Transverse colon (tissue), 4 donors: ENCODE results near the gene EFNA5. TPM values are rescaled to one million over a fixed set of nuclear protein-coding genes. Genes with fewer than 3 reads are reported as not detected.

Experiments
- DNase-seq: peaks from one replicate; pipeline ENCODE4 v3.0.0-alpha.2; 2019
- H3K27ac ChIP-seq, 4 donors: fragments of 200-600 bp; sonication (generic); 2 replicates each; pipeline ENCODE4 v1.5.1; 2016 to 2018; ENCODE audit warnings: inconsistent platforms in 4 of 4
- H3K27me3 ChIP-seq: fragments of 200-600 bp; sonication (generic); 2 replicates; pipeline ENCODE4 v1.5.1; 2017; ENCODE audit warnings: inconsistent platforms
- H3K36me3 ChIP-seq, 4 donors: fragments of 200-600 bp; sonication (generic); 2 replicates each; pipeline ENCODE4 v1.5.1; 2017 to 2019; ENCODE audit warnings: inconsistent platforms in 4 of 4
- H3K4me1 ChIP-seq, 4 donors: fragments of 200-600 bp; sonication (generic); 2 replicates each; pipeline ENCODE4 v1.5.1; 2017 to 2020; ENCODE audit warnings: inconsistent platforms in 4 of 4
- H3K4me3 ChIP-seq, 4 donors: fragments of 200-600 bp; sonication (generic); 1 replicate in 1 of 4; 2 replicates in 3 of 4; pipeline versions ENCODE4 v1.5.1 to v1.6.1; 2017 to 2019; ENCODE audit warnings: inconsistent platforms in 4 of 4
- H3K9me3 ChIP-seq, 2 donors: fragments of 200-600 bp; sonication (generic); 2 replicates each; pipeline ENCODE4 v1.5.1; 2017 to 2019; ENCODE audit warnings: inconsistent platforms in 2 of 2
- CTCF ChIP-seq, 5 experiments: fragments of 200-600 bp in 3 of 5; fragments of 450-650 bp in 2 of 5; sonication (generic) in 3 of 5; IDR thresholded peaks; 1 replicate in 2 of 5; 2 replicates in 3 of 5; pipeline ENCODE4 v1.5.1; 2016 to 2017; ENCODE audit warnings: antibody characterized with exemption in 5 of 5, inconsistent platforms in 3 of 5, mild to moderate bottlenecking in 2 of 5, moderate library complexity in 1 of 5
- EP300 ChIP-seq: sonication (generic); formaldehyde crosslinking; IDR thresholded peaks from one replicate; pipeline ENCODE4 v1.6.1; 2017; ENCODE audit warnings: antibody characterized with exemption, low read depth
- POLR2A ChIP-seq: fragments of 450-650 bp; IDR thresholded peaks from one replicate; pipeline ENCODE4 v1.6.1; 2016; ENCODE audit warnings: antibody characterized with exemption, mild to moderate bottlenecking, moderate library complexity
- POLR2AphosphoS5 ChIP-seq, 3 donors: sonication (generic); formaldehyde crosslinking; IDR thresholded peaks; one replicate each; pipeline ENCODE4 v1.6.1; 2016; ENCODE audit warnings: antibody characterized with exemption in 3 of 3
- WGBS, 2 donors: methylation state at CpG; one replicate each; pipeline ENCODE4 v1.1.5; 2018; ENCODE audit warnings: low coverage in 1 of 2; 5-methylcytosine and 5-hydroxymethylcytosine counted together
- in situ Hi-C, 4 donors: fragments of 200-750 bp; cut with MboI; loops; one replicate each; pipeline versions ENCODE4 v1.15.0 to v1.15.1; 2017; ENCODE audit warnings: low sequenced_read_pairs in 3 of 4, low pct_ligation_motif_present in 1 of 4, low pct_unique_long_range_greater_than_20kb in 1 of 4
- intact Hi-C: fragments of 100-400 bp; cut with DNase I; formaldehyde crosslinking; loops from one replicate; pipeline ENCODE4 v1.15.1; 2023; ENCODE audit warnings: low total_unique reads
- total RNA-seq, 4 donors: library from RNA; depleted of rRNA; stranded (reverse); fragments of >200 nt; gene quantifications; one replicate each; pipeline ENCODE4 v1.1.0, GENCODE V29; 2016

The EFNA5 gene
- total RNA-seq, 4 donors from 2014 or later = 1.5 to 18.2 (median 12.1) TPM

GRCh38 chr5:107378218-107378899, 292.4 kb downstream of the EFNA5 start:
- Histone ChIP-seq H3K4me3 (no peak overlapping the region), H3K27ac (no peak overlapping the region), H3K36me3 (no peaks in the 10 kb centered on the region), H3K9me3 (no peaks in the 10 kb centered on the region), H3K27me3 (no peaks in the 10 kb centered on the region), H3K4me1 (no peaks in the 10 kb centered on the region)
- intact Hi-C loops (no loop called here), in situ Hi-C loops (no loop called here)
- no peak for DNase-seq
- 67 to 80% methylated on average over 2 of the region's 2 CpGs for WGBS, 2 donors
- no peak for TF ChIP-seq EP300
- TF ChIP-seq CTCF (IDR thresholded peaks at IDR 0.05) = no peak

GRCh38 chr5:107377277-107377609, 293.5 kb downstream of the EFNA5 start:
- Histone ChIP-seq H3K4me3 (no peak overlapping the region), H3K4me1 (no peaks in the 10 kb centered on the region), H3K9me3 (no peaks in the 10 kb centered on the region), H3K27me3 (no peaks in the 10 kb centered on the region), H3K27ac (no peak overlapping the region), H3K36me3 (no peaks in the 10 kb centered on the region)
- in situ Hi-C loops (no loop called here), intact Hi-C loops (no loop called here)
- TF ChIP-seq POLR2AphosphoS5 (IDR thresholded peaks at IDR 0.05) = no peak
- TF ChIP-seq EP300 = no peak
- no peak for TF ChIP-seq POLR2A
- no peak for TF ChIP-seq CTCF (IDR thresholded peaks at IDR 0.05)
- no peak for DNase-seq
- WGBS, 2 donors = 76 to 86% methylated on average over 5 of the region's 5 CpGs

- Histone ChIP-seq H3K4me1 (no peaks in the 10 kb centered on the region), H3K36me3 (no peaks in the 10 kb centered on the region), H3K27me3 (no peaks in the 10 kb centered on the region), H3K27ac (no peak overlapping the region), H3K4me3 (no peak overlapping the region), H3K9me3 (no peaks in the 10 kb centered on the region)
- TF ChIP-seq POLR2AphosphoS5 (IDR thresholded peaks at IDR 0.05) (no peak), CTCF (IDR thresholded peaks at IDR 0.05) (no peak), POLR2A (no peak), EP300 (no peak)
- in situ Hi-C loops (no loop called here), intact Hi-C loops (no loop called here)
- DNase-seq = no peak
- WGBS, 2 donors = 80 to 90% methylated on average over 8 to 11 of the region's 11 CpGs
Measured at GRCh38 chr5:107376546-107377276, 294.0 kb downstream of the EFNA5 start.

- intact Hi-C loops (no loop called here), in situ Hi-C loops (no loop called here)
- TF ChIP-seq EP300 (no peak), CTCF (IDR thresholded peaks at IDR 0.05) (no peak), POLR2A (no peak), POLR2AphosphoS5 (IDR thresholded peaks at IDR 0.05) (no peak)
- no peaks in the 10 kb centered on the region for H3K27me3 ChIP-seq
- H3K4me3 ChIP-seq = no peak overlapping the region
- H3K36me3 ChIP-seq = no peaks in the 10 kb centered on the region
- no peaks in the 10 kb centered on the region for H3K4me1 ChIP-seq
- no peak for DNase-seq
- no peak overlapping the region for H3K27ac ChIP-seq
- 89 to 95% methylated on average over 4 to 9 of the region's 9 CpGs for WGBS, 2 donors
- H3K9me3 ChIP-seq = no peaks in the 10 kb centered on the region
Measured at GRCh38 chr5:107373549-107374263, 297.0 kb downstream of the EFNA5 start.
